HCT116 (cell line): ENCODE results near the gene ARID5B. TPM values are rescaled to one million over a fixed set of nuclear protein-coding genes. Genes with fewer than 3 reads are reported as not detected.

Experiments used
- ATAC-seq: fragments of 200-7000 bp; cut with Tn5 transposase; 2 replicates; pipeline ENCODE4 v1.9.1; 2020; ENCODE audit warnings: mild to moderate bottlenecking, moderate library complexity
- BruUV-seq: library from RNA; stranded (reverse); fragments of 400-500 nt; replicated peaks from 2 replicates; lab custom pipeline; 2021; lab: Mats Ljungman, UMichigan
- CTCF ChIA-PET: fragments of 300-600 bp; sonication (Branson Sonifier 250); formaldehyde crosslinking; loops from one replicate; lab custom pipeline; 2021; ENCODE audit warnings: antibody characterized with exemption; lab: Charles Lee
- POLR2A ChIA-PET: fragments of 300-600, 350-600 bp; sonication (Branson Sonifier 250); formaldehyde crosslinking; loops from one replicate; lab custom pipeline; 2021; ENCODE audit warnings: antibody characterized with exemption; lab: Charles Lee
- RAD21 ChIA-PET, 2 experiments: fragments of 300-600 bp; sonication (Branson Sonifier 250); formaldehyde crosslinking; loops; one replicate each; lab custom pipeline; 2023; ENCODE audit warnings: low total read pairs in 2 of 2; ENCODE audit not compliant: uncharacterized antibody in 2 of 2, unreplicated experiment in 2 of 2, low non-redundant PET in 1 of 2; lab: Charles Lee
- DNase-seq: peaks from one replicate; pipeline ENCODE4 v3.0.0-alpha.2; 2010; ENCODE audit warnings: low read depth, low spot score
- H2AFZ ChIP-seq: fragments of 200-600 bp; shearing (Covaris generic), sonication (generic); 2 replicates; pipeline ENCODE4 v1.6.1; 2017; ENCODE audit warnings: low read depth, mixed run types, mixed read lengths, antibody characterized with exemption, low read length; ENCODE audit not compliant: poor library complexity, severe bottlenecking
- H3K27ac ChIP-seq: 2 replicates; pipeline ENCODE4 v1.5.1; 2012; ENCODE audit warnings: low read depth, low read length
- H3K27me3 ChIP-seq: fragments of 200-600 bp; sonication (generic); 2 replicates; pipeline ENCODE4 v1.6.1; 2016; ENCODE audit warnings: mixed run types, low read length, mixed read lengths; ENCODE audit not compliant: insufficient read depth
- H3K36me3 ChIP-seq, 2 experiments: fragments of 200-500 bp in 1 of 2; fragments of 200-600 bp in 1 of 2; sonication (Bioruptor generic) in 1 of 2; sonication (generic) in 1 of 2; 2 replicates each; pipeline versions ENCODE4 v1.5.1 to v1.6.1; 2014 to 2016; ENCODE audit warnings: low read length in 2 of 2, inconsistent platforms in 1 of 2, mixed read lengths in 1 of 2, mixed run types in 1 of 2; ENCODE audit not compliant: insufficient read depth in 2 of 2, control insufficient read depth in 1 of 2
- H3K4me1 ChIP-seq, 2 experiments: fragments of 200-600 bp in 1 of 2; sonication (generic) in 1 of 2; 2 replicates each; pipeline versions ENCODE4 v1.5.1 to v1.6.1; 2012 to 2017; ENCODE audit warnings: low read length in 2 of 2, inconsistent platforms in 1 of 2, mild to moderate bottlenecking in 1 of 2, mixed read lengths in 1 of 2, mixed run types in 1 of 2, moderate library complexity in 1 of 2; ENCODE audit not compliant: insufficient read depth in 2 of 2, control insufficient read depth in 1 of 2
- H3K4me2 ChIP-seq: fragments of 200-600 bp; sonication (generic); 2 replicates; pipeline ENCODE4 v1.6.1; 2017; ENCODE audit warnings: mixed run types, low read length, mixed read lengths
- H3K4me3 ChIP-seq, 2 experiments: fragments of 200-600 bp in 1 of 2; sonication (generic) in 1 of 2; replicated peaks in 1 of 2; 2 replicates each; pipeline ENCODE4 v1.5.1; 2011 to 2016; ENCODE audit warnings: low read length in 2 of 2, control low read depth in 1 of 2, low read depth in 1 of 2, mild to moderate bottlenecking in 1 of 2, mixed read lengths in 1 of 2, mixed run types in 1 of 2
- H3K79me2 ChIP-seq: fragments of 200-600 bp; sonication (generic); 2 replicates; pipeline ENCODE4 v1.6.1; 2017; ENCODE audit warnings: mild to moderate bottlenecking, mixed run types, low read length, moderate library complexity, mixed read lengths; ENCODE audit not compliant: insufficient read depth
- H3K9ac ChIP-seq: fragments of 200-600 bp; sonication (generic); 2 replicates; pipeline ENCODE4 v1.6.1; 2016; ENCODE audit warnings: low read length, mixed read lengths
- H3K9me2 ChIP-seq: fragments of 200-600 bp; sonication (generic), shearing (Covaris generic); 2 replicates; pipeline ENCODE4 v1.6.1; 2017; ENCODE audit warnings: mixed run types, mild to moderate bottlenecking, moderate library complexity; ENCODE audit not compliant: insufficient read depth
- H3K9me3 ChIP-seq, 2 experiments: fragments of 200-500 bp in 1 of 2; fragments of 200-600 bp in 1 of 2; sonication (Bioruptor generic) in 1 of 2; sonication (generic) in 1 of 2; 2 replicates each; pipeline ENCODE4 v1.6.1; 2014 to 2017; ENCODE audit warnings: low read length in 2 of 2, mixed read lengths in 2 of 2, inconsistent platforms in 1 of 2, low read depth in 1 of 2, mild to moderate bottlenecking in 1 of 2, mixed run types in 1 of 2, moderate library complexity in 1 of 2; ENCODE audit not compliant: control insufficient read depth in 1 of 2, insufficient read depth in 1 of 2
- H4K20me1 ChIP-seq: fragments of 200-600 bp; sonication (generic), shearing (Covaris generic); 2 replicates; pipeline ENCODE4 v1.6.1; 2017; ENCODE audit warnings: mixed run types, mild to moderate bottlenecking, moderate library complexity; ENCODE audit not compliant: insufficient read depth
- CEBPB ChIP-seq: IDR thresholded peaks from 2 replicates; pipeline ENCODE4 v1.6.1; 2012; ENCODE audit warnings: low read depth
- EGR1 ChIP-seq: IDR thresholded peaks from 2 replicates; pipeline ENCODE4 v1.6.1; 2012; ENCODE audit warnings: low read depth
- ELF1 ChIP-seq: IDR thresholded peaks from 2 replicates; pipeline ENCODE4 v1.6.1; 2012; ENCODE audit warnings: low read depth, borderline replicate concordance
- EZH2 ChIP-seq: fragments of 200-600 bp; sonication (generic); IDR thresholded peaks from 2 replicates; pipeline ENCODE4 v1.6.1; 2017; ENCODE audit warnings: antibody characterized with exemption, mixed run types
- FOSL1 ChIP-seq: IDR thresholded peaks from 2 replicates; pipeline ENCODE4 v1.6.1; 2012; ENCODE audit warnings: low read depth
- POLR2A ChIP-seq: IDR thresholded peaks from 2 replicates; pipeline ENCODE4 v1.7.0; 2011; ENCODE audit warnings: borderline replicate concordance; ENCODE audit not compliant: insufficient read depth, insufficient read length; ENCODE audit errors: extremely low read depth
- POLR2AphosphoS5 ChIP-seq: IDR thresholded peaks from 2 replicates; pipeline ENCODE4 v1.6.1; 2011; ENCODE audit warnings: mild to moderate bottlenecking, low read depth, low read length, moderate library complexity
- RAD21 ChIP-seq: IDR thresholded peaks from 2 replicates; pipeline ENCODE4 v1.6.1; 2012; ENCODE audit warnings: low read depth, mild to moderate bottlenecking
- SIN3A ChIP-seq: IDR thresholded peaks from 2 replicates; pipeline ENCODE4 v1.6.1; 2012; ENCODE audit warnings: low read depth
- SRF ChIP-seq: IDR thresholded peaks from 2 replicates; pipeline ENCODE4 v1.6.1; 2012; ENCODE audit warnings: low read depth
- TCF7L2 ChIP-seq: IDR thresholded peaks from 2 replicates; pipeline ENCODE4 v1.7.0; 2011; ENCODE audit warnings: borderline replicate concordance, inconsistent platforms; ENCODE audit not compliant: insufficient read depth, insufficient read length; ENCODE audit errors: extremely low read depth
- YY1 ChIP-seq: IDR thresholded peaks from 2 replicates; pipeline ENCODE4 v1.6.1; 2011; ENCODE audit warnings: low read length, low read depth, moderate library complexity, mild to moderate bottlenecking; ENCODE audit not compliant: insufficient replicate concordance; ENCODE audit errors: extremely low read depth
- ZFX ChIP-seq: fragments of 450-650 bp; IDR thresholded peaks from 2 replicates; pipeline ENCODE4 v1.6.1; 2017
- ZNF274 ChIP-seq: fragments of 200-500 bp; sonication (Bioruptor generic); IDR thresholded peaks from 2 replicates; pipeline ENCODE4 v1.6.1; 2014; ENCODE audit warnings: mild to moderate bottlenecking, low read depth, low read length, inconsistent platforms
- intact Hi-C: fragments of 100-400 bp; cut with micrococcal nuclease; formaldehyde crosslinking; loops from 2 replicates; pipeline ENCODE4 v1.10.0; 2022
- total RNA-seq: library from RNA; stranded (reverse); gene quantifications from one replicate; pipeline ENCODE4 v1.2.1, GENCODE V29; 2021; ENCODE audit not compliant: unreplicated experiment

ARID5B gene
- total RNA-seq, 1 experiment from 2014 or later, result 4.7 TPM

GRCh38 chr10:61907587-61907986 lies 6.1 kb downstream of the ARID5B start:
- Histone ChIP-seq H3K4me2 (no peak overlapping the region), H3K27ac (no peak overlapping the region), H3K79me2 (peaks cover 3% of the 10 kb centered on the region; the same call in 1 of the 2 replicates), H3K27me3 (no peaks in the 10 kb centered on the region), H3K9ac (no peak overlapping the region), H3K36me3 (no peaks in the 10 kb centered on the region), H3K4me1 (peaks cover 12 to 14% of the 10 kb centered on the region in 2 experiments; a peak in 3 of 4 replicates), H3K9me2 (no peaks in the 10 kb centered on the region)
- ChIA-PET CTCF (no interaction called here), RAD21 (no interaction called here), POLR2A (interaction anchor here (1.1 kb wide), 1 partner anchor 11 kb away, joined by 3 read pairs; no protein-coding TSS in a partner anchor)
- no peak for ATAC-seq
- no peak for DNase-seq
- no peak for TF ChIP-seq SIN3A
- TF ChIP-seq YY1, result no peak
- no peak for TF ChIP-seq EGR1
- no peak for TF ChIP-seq SRF
- TF ChIP-seq, all 23 proteins: peak for 0
- Histone ChIP-seq H3K9me3 (no peaks in the 10 kb centered on the region), H3K4me3 (no peak overlapping the region), H4K20me1 (no peaks in the 10 kb centered on the region), H2AFZ (no peak overlapping the region)
- no TSS peak for BruUV-seq
- intact Hi-C loops, result no loop called here

GRCh38 chr10:61910226-61910805 lies 8.8 kb downstream of the ARID5B start:
- ChIA-PET POLR2A (no interaction called here), RAD21 (no interaction called here), CTCF (no interaction called here)
- no peak overlapping the region for H3K4me3 ChIP-seq
- peaks cover 3% of the 10 kb centered on the region; the same call in 1 of the 2 replicates for H3K79me2 ChIP-seq
- H3K9me3 ChIP-seq, result no peaks in the 10 kb centered on the region
- no peak overlapping the region for H2AFZ ChIP-seq
- no peaks in the 10 kb centered on the region for H3K27me3 ChIP-seq
- no peak for DNase-seq
- H3K4me2 ChIP-seq, result no peak overlapping the region
- BruUV-seq, result no TSS peak
- no peak overlapping the region for H3K27ac ChIP-seq
- no peak for ATAC-seq
- H3K9ac ChIP-seq, result no peak overlapping the region
- H3K4me1 ChIP-seq, result peaks cover 0 to under 1% of the 10 kb centered on the region in 2 experiments; a peak in 1 of 4 replicates
- no peaks in the 10 kb centered on the region for H3K36me3 ChIP-seq
- intact Hi-C loops, result no loop called here
- H3K9me2 ChIP-seq, result no peaks in the 10 kb centered on the region
- no peaks in the 10 kb centered on the region for H4K20me1 ChIP-seq
- TF ChIP-seq ZFX (no peak), POLR2A (no peak), FOSL1 (no peak), SIN3A (no peak), TCF7L2 (no peak), POLR2AphosphoS5 (no peak), ELF1 (no peak), EZH2 (no peak), CEBPB (no peak), ZNF274 (no peak), RAD21 (no peak)
